HepG2 (cell line): ENCODE data around the gene MYOM1. TPM values are rescaled to one million over a fixed set of nuclear protein-coding genes. Genes with fewer than 3 reads are reported as not detected.

Source experiments
- ARID5B ChIP-seq: IDR thresholded peaks from 2 replicates; pipeline ENCODE4 v1.4.0; 2020; ENCODE audit warnings: mild to moderate bottlenecking, missing genetic modification reagents
- EP300 ChIP-seq, 3 experiments: sonication (generic) in 1 of 3; formaldehyde crosslinking in 1 of 3; IDR thresholded peaks; 2 replicates each; pipeline versions ENCODE4 v1.5.1 to v1.6.1; 2011 to 2020; ENCODE audit warnings: low read depth in 2 of 3, low read length in 2 of 3, borderline replicate concordance in 1 of 3, improper control_type of control experiment in 1 of 3, mild to moderate bottlenecking in 1 of 3, missing genetic modification reagents in 1 of 3, moderate library complexity in 1 of 3
- MTF1 ChIP-seq: sonication (generic); formaldehyde crosslinking; IDR thresholded peaks from 2 replicates; pipeline ENCODE4 v1.5.0; 2020; ENCODE audit warnings: missing genetic modification reagents
- NFIC ChIP-seq: IDR thresholded peaks from 2 replicates; pipeline ENCODE4 v1.6.1; 2012; ENCODE audit warnings: mild to moderate bottlenecking, low read length, inconsistent platforms
- RAD51 ChIP-seq: fragments of 450-650 bp; IDR thresholded peaks from 2 replicates; pipeline ENCODE4 v1.6.1; 2016; ENCODE audit warnings: borderline replicate concordance
- SOX13 ChIP-seq, 3 experiments: fragments of 450-650 bp in 1 of 3; sonication (generic) in 1 of 3; formaldehyde crosslinking in 1 of 3; IDR thresholded peaks in 2 of 3; conservative IDR thresholded peaks in 1 of 3; 2 replicates each; pipeline versions ENCODE4 v1.5.0 to v1.6.1; 2016 to 2020; ENCODE audit warnings: antibody characterized with exemption in 1 of 3, mild to moderate bottlenecking in 1 of 3, missing compliant biosample characterization in 1 of 3, missing genetic modification reagents in 1 of 3, moderate library complexity in 1 of 3
- TSC22D2 ChIP-seq: sonication (generic); formaldehyde crosslinking; IDR thresholded peaks from 2 replicates; pipeline ENCODE4 v1.5.1; 2020; ENCODE audit warnings: missing genetic modification reagents, mild to moderate bottlenecking, borderline replicate concordance
- WIZ ChIP-seq: sonication (generic); formaldehyde crosslinking; IDR thresholded peaks from 2 replicates; pipeline ENCODE4 v1.5.1; 2020; ENCODE audit warnings: mild to moderate bottlenecking, missing genetic modification reagents
- polyA plus RNA-seq, 8 experiments: library from polyadenylated mRNA; depleted of rRNA in 3 of 8; stranded (reverse) in 7 of 8; unstranded in 1 of 8; fragments of >200 nt; fragmentation: Illumina TruSeq in 4 of 8; extraction: Trizol in 4 of 8; gene quantifications; 2 replicates each; pipeline versions ENCODE4 v1.2.1 to v1.2.3, GENCODE V29; 2011 to 2016; ENCODE audit warnings: low read depth in 4 of 8, missing spikeins in 1 of 8, mixed read lengths in 1 of 8; ENCODE audit not compliant: insufficient read depth in 1 of 8
- total RNA-seq, 5 experiments: library from RNA; depleted of rRNA; stranded (reverse); fragments of >200 nt; fragmentation: Illumina TruSeq; extraction: Trizol; gene quantifications; 2 replicates each; pipeline ENCODE4 v1.2.3, GENCODE V29; 2016; ENCODE audit warnings: low read depth in 1 of 5
- TF ChIP-seq, protein P1 (sequence below): sonication (generic); formaldehyde crosslinking; IDR thresholded peaks from 2 replicates; pipeline ENCODE4 v1.4.0; 2020; ENCODE audit warnings: missing genetic modification reagents, borderline replicate concordance
- TF ChIP-seq, protein P2 (sequence below): fragments of 450-650 bp; IDR thresholded peaks from 2 replicates; pipeline ENCODE4 v1.6.1; 2016
- TF ChIP-seq, protein P3 (sequence below): sonication (generic); formaldehyde crosslinking; IDR thresholded peaks from 2 replicates; pipeline ENCODE4 v1.5.0; 2020; ENCODE audit warnings: missing genetic modification reagents
- TF ChIP-seq, protein P4 (sequence below): sonication (generic); formaldehyde crosslinking; IDR thresholded peaks from 2 replicates; pipeline ENCODE4 v1.9.0; 2021; ENCODE audit warnings: mild to moderate bottlenecking, missing genetic modification reagents

Gene MYOM1
- total and polyA plus RNA-seq, 2 of the 13 experiments (the other 11 are each of a cell fraction or from before 2014, with no cell fraction given), result 0.46 to 0.98 TPM

DNA sequence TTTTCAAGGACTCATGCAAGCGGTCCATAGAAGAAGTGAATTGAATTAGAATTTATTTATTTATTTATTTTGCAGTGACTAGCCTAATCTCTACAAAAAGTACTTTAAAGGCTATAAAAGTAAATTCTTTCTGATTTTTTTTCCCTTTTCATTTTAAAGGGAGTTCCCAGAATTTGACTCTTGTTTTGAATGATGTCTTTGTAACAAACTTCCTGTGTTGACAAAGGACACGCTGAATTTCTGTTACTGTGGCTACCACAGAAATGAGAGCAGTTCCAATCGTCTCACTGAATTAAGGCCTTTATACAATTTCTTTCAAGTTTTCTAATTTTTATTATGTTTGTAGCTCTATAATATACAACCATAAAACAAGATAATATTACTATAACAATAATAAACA lies 160.5 kb downstream of the MYOM1 start (continued):
- TF ChIP-seq, protein P1, sequence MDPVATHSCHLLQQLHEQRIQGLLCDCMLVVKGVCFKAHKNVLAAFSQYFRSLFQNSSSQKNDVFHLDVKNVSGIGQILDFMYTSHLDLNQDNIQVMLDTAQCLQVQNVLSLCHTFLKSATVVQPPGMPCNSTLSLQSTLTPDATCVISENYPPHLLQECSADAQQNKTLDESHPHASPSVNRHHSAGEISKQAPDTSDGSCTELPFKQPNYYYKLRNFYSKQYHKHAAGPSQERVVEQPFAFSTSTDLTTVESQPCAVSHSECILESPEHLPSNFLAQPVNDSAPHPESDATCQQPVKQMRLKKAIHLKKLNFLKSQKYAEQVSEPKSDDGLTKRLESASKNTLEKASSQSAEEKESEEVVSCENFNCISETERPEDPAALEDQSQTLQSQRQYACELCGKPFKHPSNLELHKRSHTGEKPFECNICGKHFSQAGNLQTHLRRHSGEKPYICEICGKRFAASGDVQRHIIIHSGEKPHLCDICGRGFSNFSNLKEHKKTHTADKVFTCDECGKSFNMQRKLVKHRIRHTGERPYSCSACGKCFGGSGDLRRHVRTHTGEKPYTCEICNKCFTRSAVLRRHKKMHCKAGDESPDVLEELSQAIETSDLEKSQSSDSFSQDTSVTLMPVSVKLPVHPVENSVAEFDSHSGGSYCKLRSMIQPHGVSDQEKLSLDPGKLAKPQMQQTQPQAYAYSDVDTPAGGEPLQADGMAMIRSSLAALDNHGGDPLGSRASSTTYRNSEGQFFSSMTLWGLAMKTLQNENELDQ (CRISPR knock-in tag), result no peak
- no peak for TF ChIP-seq SOX13 (IDR thresholded peaks at IDR 0.05)
- 0 out of 4 replicates have a peak, but pooled peaks of 1 of the 2 experiments have one; percentile 7 for TF ChIP-seq SOX13 (CRISPR knock-in tag; conservative IDR thresholded peaks at IDR 0.05 in 1 of 2, IDR thresholded peaks at IDR 0.05 in 1 of 2)
- no peak for TF ChIP-seq TSC22D2 (CRISPR knock-in tag)
- TF ChIP-seq NFIC, result peak; percentile 34; the same call in 1 of the 2 replicates
- no peak for TF ChIP-seq WIZ
- TF ChIP-seq, protein P2, sequence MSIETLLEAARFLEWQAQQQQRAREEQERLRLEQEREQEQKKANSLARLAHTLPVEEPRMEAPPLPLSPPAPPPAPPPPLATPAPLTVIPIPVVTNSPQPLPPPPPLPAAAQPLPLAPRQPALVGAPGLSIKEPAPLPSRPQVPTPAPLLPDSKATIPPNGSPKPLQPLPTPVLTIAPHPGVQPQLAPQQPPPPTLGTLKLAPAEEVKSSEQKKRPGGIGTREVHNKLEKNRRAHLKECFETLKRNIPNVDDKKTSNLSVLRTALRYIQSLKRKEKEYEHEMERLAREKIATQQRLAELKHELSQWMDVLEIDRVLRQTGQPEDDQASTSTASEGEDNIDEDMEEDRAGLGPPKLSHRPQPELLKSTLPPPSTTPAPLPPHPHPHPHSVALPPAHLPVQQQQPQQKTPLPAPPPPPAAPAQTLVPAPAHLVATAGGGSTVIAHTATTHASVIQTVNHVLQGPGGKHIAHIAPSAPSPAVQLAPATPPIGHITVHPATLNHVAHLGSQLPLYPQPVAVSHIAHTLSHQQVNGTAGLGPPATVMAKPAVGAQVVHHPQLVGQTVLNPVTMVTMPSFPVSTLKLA, result no peak
- TF ChIP-seq, protein P3, sequence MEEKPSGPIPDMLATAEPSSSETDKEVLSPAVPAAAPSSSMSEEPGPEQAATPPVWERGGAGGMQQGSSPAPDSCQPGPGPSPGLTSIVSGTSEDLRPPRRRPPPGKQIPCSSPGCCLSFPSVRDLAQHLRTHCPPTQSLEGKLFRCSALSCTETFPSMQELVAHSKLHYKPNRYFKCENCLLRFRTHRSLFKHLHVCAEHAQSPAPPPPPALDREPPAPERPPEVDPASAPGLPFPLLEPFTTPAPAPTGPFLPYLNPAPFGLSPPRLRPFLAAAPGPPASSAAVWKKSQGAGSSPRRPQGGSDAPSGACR (CRISPR knock-in tag), result no peak
- TF ChIP-seq ARID5B, result peak; percentile 19; the same call in 1 of the 2 replicates
- TF ChIP-seq EP300 (IDR thresholded peaks at IDR 0.05; ENCODE audit: low read depth in 2 of 2, low read length in 2 of 2), result peak in 1 of 2 experiments; percentile 49; a peak in 1 of 4 replicates
- TF ChIP-seq EP300 (CRISPR knock-in tag; IDR thresholded peaks at IDR 0.05; ENCODE audit: borderline replicate concordance), result no peak
- TF ChIP-seq RAD51, result no peak
- TF ChIP-seq, protein P4, sequence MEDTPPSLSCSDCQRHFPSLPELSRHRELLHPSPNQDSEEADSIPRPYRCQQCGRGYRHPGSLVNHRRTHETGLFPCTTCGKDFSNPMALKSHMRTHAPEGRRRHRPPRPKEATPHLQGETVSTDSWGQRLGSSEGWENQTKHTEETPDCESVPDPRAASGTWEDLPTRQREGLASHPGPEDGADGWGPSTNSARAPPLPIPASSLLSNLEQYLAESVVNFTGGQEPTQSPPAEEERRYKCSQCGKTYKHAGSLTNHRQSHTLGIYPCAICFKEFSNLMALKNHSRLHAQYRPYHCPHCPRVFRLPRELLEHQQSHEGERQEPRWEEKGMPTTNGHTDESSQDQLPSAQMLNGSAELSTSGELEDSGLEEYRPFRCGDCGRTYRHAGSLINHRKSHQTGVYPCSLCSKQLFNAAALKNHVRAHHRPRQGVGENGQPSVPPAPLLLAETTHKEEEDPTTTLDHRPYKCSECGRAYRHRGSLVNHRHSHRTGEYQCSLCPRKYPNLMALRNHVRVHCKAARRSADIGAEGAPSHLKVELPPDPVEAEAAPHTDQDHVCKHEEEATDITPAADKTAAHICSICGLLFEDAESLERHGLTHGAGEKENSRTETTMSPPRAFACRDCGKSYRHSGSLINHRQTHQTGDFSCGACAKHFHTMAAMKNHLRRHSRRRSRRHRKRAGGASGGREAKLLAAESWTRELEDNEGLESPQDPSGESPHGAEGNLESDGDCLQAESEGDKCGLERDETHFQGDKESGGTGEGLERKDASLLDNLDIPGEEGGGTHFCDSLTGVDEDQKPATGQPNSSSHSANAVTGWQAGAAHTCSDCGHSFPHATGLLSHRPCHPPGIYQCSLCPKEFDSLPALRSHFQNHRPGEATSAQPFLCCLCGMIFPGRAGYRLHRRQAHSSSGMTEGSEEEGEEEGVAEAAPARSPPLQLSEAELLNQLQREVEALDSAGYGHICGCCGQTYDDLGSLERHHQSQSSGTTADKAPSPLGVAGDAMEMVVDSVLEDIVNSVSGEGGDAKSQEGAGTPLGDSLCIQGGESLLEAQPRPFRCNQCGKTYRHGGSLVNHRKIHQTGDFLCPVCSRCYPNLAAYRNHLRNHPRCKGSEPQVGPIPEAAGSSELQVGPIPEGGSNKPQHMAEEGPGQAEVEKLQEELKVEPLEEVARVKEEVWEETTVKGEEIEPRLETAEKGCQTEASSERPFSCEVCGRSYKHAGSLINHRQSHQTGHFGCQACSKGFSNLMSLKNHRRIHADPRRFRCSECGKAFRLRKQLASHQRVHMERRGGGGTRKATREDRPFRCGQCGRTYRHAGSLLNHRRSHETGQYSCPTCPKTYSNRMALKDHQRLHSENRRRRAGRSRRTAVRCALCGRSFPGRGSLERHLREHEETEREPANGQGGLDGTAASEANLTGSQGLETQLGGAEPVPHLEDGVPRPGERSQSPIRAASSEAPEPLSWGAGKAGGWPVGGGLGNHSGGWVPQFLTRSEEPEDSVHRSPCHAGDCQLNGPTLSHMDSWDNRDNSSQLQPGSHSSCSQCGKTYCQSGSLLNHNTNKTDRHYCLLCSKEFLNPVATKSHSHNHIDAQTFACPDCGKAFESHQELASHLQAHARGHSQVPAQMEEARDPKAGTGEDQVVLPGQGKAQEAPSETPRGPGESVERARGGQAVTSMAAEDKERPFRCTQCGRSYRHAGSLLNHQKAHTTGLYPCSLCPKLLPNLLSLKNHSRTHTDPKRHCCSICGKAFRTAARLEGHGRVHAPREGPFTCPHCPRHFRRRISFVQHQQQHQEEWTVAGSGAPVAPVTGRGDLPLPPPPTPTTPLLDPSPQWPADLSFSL, result no peak
- TF ChIP-seq MTF1 (CRISPR knock-in tag), result no peak
